SH-SY5Y (cell line): ENCODE results near the gene BCR.

Source experiments
- GATA2 ChIP-seq: IDR thresholded peaks from 2 replicates; pipeline ENCODE4 v1.6.1; 2011; ENCODE audit warnings: mild to moderate bottlenecking, low read depth, low read length
- GATA3 ChIP-seq: IDR thresholded peaks from 2 replicates; pipeline ENCODE4 v1.6.1; 2011; ENCODE audit warnings: low read depth, mild to moderate bottlenecking, low read length, moderate library complexity

BCR gene

GRCh38 chr22:23306926-23307325, 126.6 kb downstream of the BCR start:
- TF ChIP-seq GATA3 (no peak), GATA2 (no peak)

- TF ChIP-seq GATA2, result no peak
- no peak for TF ChIP-seq GATA3
Observed at GRCh38 chr22:23313791-23314567, 133.7 kb downstream of the BCR start.

- TF ChIP-seq GATA3, result no peak
- no peak for TF ChIP-seq GATA2
Observed at GRCh38 chr22:23315341-23315917, 135.1 kb downstream of the BCR start.

- no peak for TF ChIP-seq GATA3
- no peak for TF ChIP-seq GATA2
Observed at GRCh38 chr22:23325183-23325582, 144.9 kb downstream of the BCR start.

GRCh38 chr22:23351321-23351720, 171.0 kb downstream of the BCR start:
- no peak for TF ChIP-seq GATA3
- no peak for TF ChIP-seq GATA2

- no peak for TF ChIP-seq GATA3
- TF ChIP-seq GATA2, result no peak
Observed at GRCh38 chr22:23353004-23353403, 172.7 kb downstream of the BCR start.

GRCh38 chr22:23353696-23354095, 173.4 kb downstream of the BCR start:
- TF ChIP-seq GATA3 (no peak), GATA2 (no peak)

- no peak for TF ChIP-seq GATA3
- no peak for TF ChIP-seq GATA2
Observed at GRCh38 chr22:23356094-23356493, 175.8 kb downstream of the BCR start.

- TF ChIP-seq GATA3 (no peak), GATA2 (no peak)
Observed at GRCh38 chr22:23357053-23357452, 176.7 kb downstream of the BCR start.

- TF ChIP-seq GATA3 (no peak), GATA2 (no peak)
Observed at GRCh38 chr22:23359583-23360123, 179.3 kb downstream of the BCR start.

- TF ChIP-seq GATA3, result no peak
Observed at GRCh38 chr22:23361676-23362075, 181.4 kb downstream of the BCR start.

- TF ChIP-seq GATA2 (no peak), GATA3 (no peak)
Observed at GRCh38 chr22:23363683-23364082, 183.4 kb downstream of the BCR start.

- TF ChIP-seq GATA3 (no peak), GATA2 (no peak)
Observed at GRCh38 chr22:23364389-23364788, 184.1 kb downstream of the BCR start.

GRCh38 chr22:23365524-23365923, 185.2 kb downstream of the BCR start:
- TF ChIP-seq GATA3 (no peak), GATA2 (no peak)

GRCh38 chr22:23365961-23366360, 185.7 kb downstream of the BCR start:
- TF ChIP-seq GATA2 (no peak), GATA3 (no peak)
